Mesothelial cell of epicardium (in vitro differentiated cells): ENCODE measurements around the gene TMEM200C. TPM values are rescaled to one million over a fixed set of nuclear protein-coding genes. Genes with fewer than 3 reads are reported as not detected.

ENCODE experiments used
- DNase-seq, 2 experiments: peaks; one replicate each; pipeline ENCODE4 v3.0.0; 2021; ENCODE audit warnings: low spot score in 2 of 2; ENCODE audit not compliant: unreplicated experiment in 2 of 2
- H3K27ac Mint-ChIP-seq: 2 replicates; pipeline ENCODE4 v1.8.0; 2021; ENCODE audit warnings: mixed read lengths
- H3K27me3 Mint-ChIP-seq: 2 replicates; pipeline ENCODE4 v1.8.0; 2021; ENCODE audit warnings: low read depth, mixed read lengths
- H3K36me3 Mint-ChIP-seq: 2 replicates; pipeline ENCODE4 v1.8.0; 2021; ENCODE audit warnings: mixed read lengths
- H3K4me1 Mint-ChIP-seq: 2 replicates; pipeline ENCODE4 v1.8.0; 2021; ENCODE audit warnings: mixed read lengths
- H3K4me3 Mint-ChIP-seq: 2 replicates; pipeline ENCODE4 v1.8.0; 2021; ENCODE audit warnings: mild to moderate bottlenecking, moderate library complexity, mixed read lengths
- H3K9me3 Mint-ChIP-seq: 2 replicates; pipeline ENCODE4 v1.8.0; 2021; ENCODE audit warnings: mixed read lengths
- total RNA-seq: library from RNA; stranded (reverse); gene quantifications from 3 replicates; pipeline ENCODE4 v1.2.1, GENCODE V29; 2021
- TF ChIP-seq, protein P1 (sequence below): fragments of 200-600 bp; sonication (generic); IDR thresholded peaks from one replicate; pipeline ENCODE4 v1.5.0; 2021; ENCODE audit warnings: antibody characterized with exemption; ENCODE audit not compliant: unreplicated experiment

The TMEM200C gene
- 9.5 to 11.7 TPM (median 11.2 TPM) in 3 replicates for total RNA-seq

DNA sequence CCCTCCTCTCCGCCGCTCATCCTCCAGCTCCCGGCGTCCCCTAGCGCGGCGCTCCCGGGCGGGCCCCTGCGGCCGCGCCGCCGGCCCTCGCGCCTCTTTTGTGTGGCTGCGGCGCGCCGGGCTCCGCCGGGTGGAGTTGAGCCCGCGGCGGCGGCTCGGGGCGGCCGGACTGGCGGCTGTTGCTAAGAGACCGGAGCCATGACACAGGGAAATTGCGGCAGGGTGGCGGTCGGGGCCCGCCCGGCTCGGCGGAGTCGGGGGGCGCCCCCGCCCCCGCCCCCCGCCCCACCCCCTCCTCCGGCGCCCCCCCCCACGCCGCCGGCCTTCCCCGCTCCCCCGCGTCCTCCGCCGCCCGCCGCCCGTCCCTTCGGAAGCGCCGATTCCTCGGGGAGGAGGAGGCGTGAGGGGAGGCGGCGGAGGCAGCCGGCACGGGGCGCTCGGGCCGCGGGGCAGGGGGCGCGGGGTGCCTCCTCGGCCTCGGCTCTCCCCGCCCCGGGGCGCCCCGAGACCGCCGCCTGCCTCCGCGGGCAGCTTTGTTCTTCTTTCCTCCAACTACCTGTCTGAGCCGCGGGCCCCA, at the start of gene TMEM200C:
TSS of gene TMEM200C (minus strand) at position 224 of the 577 bp plus-strand sequence. CDS start 3,459 bp downstream, outside the sequence.
- peak; percentile 31 to 69 for DNase-seq
- peak within 1 kb of the TSS; percentile 84 for H3K4me3 Mint-ChIP-seq
- H3K27me3 Mint-ChIP-seq: peaks cover 10% of the 10 kb centered on the region
- no peaks in the 10 kb centered on the region for H3K9me3 Mint-ChIP-seq
- H3K36me3 Mint-ChIP-seq: peaks cover 10% of the 10 kb centered on the region
- TF ChIP-seq, protein P1, sequence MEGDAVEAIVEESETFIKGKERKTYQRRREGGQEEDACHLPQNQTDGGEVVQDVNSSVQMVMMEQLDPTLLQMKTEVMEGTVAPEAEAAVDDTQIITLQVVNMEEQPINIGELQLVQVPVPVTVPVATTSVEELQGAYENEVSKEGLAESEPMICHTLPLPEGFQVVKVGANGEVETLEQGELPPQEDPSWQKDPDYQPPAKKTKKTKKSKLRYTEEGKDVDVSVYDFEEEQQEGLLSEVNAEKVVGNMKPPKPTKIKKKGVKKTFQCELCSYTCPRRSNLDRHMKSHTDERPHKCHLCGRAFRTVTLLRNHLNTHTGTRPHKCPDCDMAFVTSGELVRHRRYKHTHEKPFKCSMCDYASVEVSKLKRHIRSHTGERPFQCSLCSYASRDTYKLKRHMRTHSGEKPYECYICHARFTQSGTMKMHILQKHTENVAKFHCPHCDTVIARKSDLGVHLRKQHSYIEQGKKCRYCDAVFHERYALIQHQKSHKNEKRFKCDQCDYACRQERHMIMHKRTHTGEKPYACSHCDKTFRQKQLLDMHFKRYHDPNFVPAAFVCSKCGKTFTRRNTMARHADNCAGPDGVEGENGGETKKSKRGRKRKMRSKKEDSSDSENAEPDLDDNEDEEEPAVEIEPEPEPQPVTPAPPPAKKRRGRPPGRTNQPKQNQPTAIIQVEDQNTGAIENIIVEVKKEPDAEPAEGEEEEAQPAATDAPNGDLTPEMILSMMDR: no peak
- peak within 1 kb of the TSS; percentile 54 for H3K27ac Mint-ChIP-seq
- peaks cover 42% of the 10 kb centered on the region for H3K4me1 Mint-ChIP-seq

DNA sequence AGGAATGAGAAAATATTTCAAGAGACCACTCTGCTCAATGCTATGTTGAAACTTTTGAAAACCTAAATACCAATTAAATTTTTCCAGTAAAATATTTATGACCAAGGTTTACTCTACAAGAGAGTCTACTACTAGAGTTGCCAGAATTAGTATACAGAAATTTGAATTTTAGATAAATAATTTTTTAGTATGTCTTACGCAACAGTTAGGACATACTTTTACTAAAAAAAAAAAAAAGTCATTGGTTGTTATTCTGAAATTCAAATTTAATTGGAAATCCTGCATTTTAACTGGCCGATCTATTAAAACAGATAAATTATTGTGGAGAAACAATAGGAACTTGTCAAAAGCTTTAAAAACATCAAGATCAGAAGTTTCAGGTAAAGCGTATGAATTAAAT, 49.1 kb upstream of the TMEM200C start:
- no peak for DNase-seq
- Mint-ChIP-seq H3K4me1 (peaks cover 28% of the 10 kb centered on the region), H3K36me3 (no peaks in the 10 kb centered on the region), H3K9me3 (no peaks in the 10 kb centered on the region), H3K4me3 (no peak overlapping the region), H3K27me3 (no peaks in the 10 kb centered on the region), H3K27ac (no peak overlapping the region)
- TF ChIP-seq, protein P1: no peak

GRCh38 chr18:5943514-5943913, 48.2 kb upstream of the TMEM200C start:
- H3K27me3 Mint-ChIP-seq: no peaks in the 10 kb centered on the region
- H3K9me3 Mint-ChIP-seq: no peaks in the 10 kb centered on the region
- peak in 1 of 2 experiments; percentile 47 for DNase-seq
- H3K4me1 Mint-ChIP-seq: peaks cover 21% of the 10 kb centered on the region
- TF ChIP-seq, protein P1: no peak
- no peak overlapping the region for H3K27ac Mint-ChIP-seq
- H3K4me3 Mint-ChIP-seq: no peak overlapping the region
- no peaks in the 10 kb centered on the region for H3K36me3 Mint-ChIP-seq

DNA sequence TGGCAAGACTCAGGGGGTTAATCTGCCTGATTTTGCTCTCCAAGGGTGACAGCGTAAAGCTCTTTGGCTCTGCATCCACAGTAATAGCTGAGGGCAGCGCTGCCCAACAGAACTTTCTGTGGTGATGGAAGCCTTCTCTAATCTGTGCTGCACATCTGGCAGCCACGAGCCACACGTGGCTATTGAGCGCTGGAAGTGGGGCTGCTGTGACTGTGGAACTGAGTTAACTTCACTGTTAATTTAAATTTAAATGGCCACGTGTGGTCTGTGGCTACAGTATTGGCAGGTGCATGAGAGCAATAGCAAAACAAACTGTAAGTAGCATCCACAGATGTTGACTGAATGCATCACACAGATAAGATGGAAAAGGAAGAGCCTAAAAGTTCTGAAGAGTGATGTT, 47.3 kb upstream of the TMEM200C start:
- DNase-seq: no peak
- Mint-ChIP-seq H3K36me3 (no peaks in the 10 kb centered on the region), H3K27me3 (no peaks in the 10 kb centered on the region), H3K4me1 (peaks cover 13% of the 10 kb centered on the region), H3K9me3 (no peaks in the 10 kb centered on the region), H3K27ac (no peak overlapping the region), H3K4me3 (no peak overlapping the region)
- TF ChIP-seq, protein P1: no peak

- no peaks in the 10 kb centered on the region for H3K9me3 Mint-ChIP-seq
- TF ChIP-seq, protein P1: no peak
- H3K4me3 Mint-ChIP-seq: no peak overlapping the region
- peaks cover 9% of the 10 kb centered on the region for H3K4me1 Mint-ChIP-seq
- H3K36me3 Mint-ChIP-seq: no peaks in the 10 kb centered on the region
- H3K27me3 Mint-ChIP-seq: no peaks in the 10 kb centered on the region
- no peak for DNase-seq
- H3K27ac Mint-ChIP-seq: no peak overlapping the region
These were observed 46.6 kb upstream of the TMEM200C start for GRCh38 chr18:5941890-5942289.
